Measurements from ENCODE around the gene SUSD1. TPM values are rescaled to one million over a fixed set of nuclear protein-coding genes. Genes with fewer than 3 reads are reported as not detected.

SUSD1 gene
- total and polyA plus RNA-seq, 9 of the 15 experiments (the other 6 are each of a cell fraction or from before 2014, with no cell fraction given), result 10.9 to 44.4 (median 36.1) TPM

- Histone ChIP-seq H3K27me3 (ENCODE audit: control insufficient read depth in 2 of 2, insufficient read depth in 2 of 2, low read length in 2 of 2) (no peaks in the 10 kb centered on the region), H3K79me2 (ENCODE audit: control insufficient read depth, insufficient read depth, low read length) (no peaks in the 10 kb centered on the region), H3K4me3 (no peak overlapping the region), H3K4me1 (replicated peaks in 1 of 2; ENCODE audit: control insufficient read depth in 2 of 2, insufficient read depth in 2 of 2, low read length in 2 of 2) (no peaks in the 10 kb centered on the region), H3K27ac (ENCODE audit: extremely low read depth, low read depth, low read length) (no peak overlapping the region), H2AFZ (ENCODE audit: low read depth, low read length) (no peak overlapping the region), H3K9me3 (replicated peaks; ENCODE audit: control insufficient read depth, insufficient read depth, low read depth, low read length) (no peaks in the 10 kb centered on the region), H3K9ac (ENCODE audit: insufficient read depth in 1 of 2, low read depth in 2 of 2, low read length in 2 of 2) (no peak overlapping the region), H4K20me1 (replicated peaks; ENCODE audit: control insufficient read depth, insufficient read depth, low read length) (no peaks in the 10 kb centered on the region), H3K4me2 (ENCODE audit: insufficient read depth, low read length) (no peak overlapping the region), H3K9me1 (ENCODE audit: control insufficient read depth, insufficient read depth, low read length) (no peaks in the 10 kb centered on the region), H3K36me3 (ENCODE audit: control insufficient read depth, insufficient read depth, low read length) (peaks cover 64% of the 10 kb centered on the region; the same call in 2 of the 3 replicates)
- BruUV-seq (replicated peaks), result no TSS peak
- ChIA-PET POLR2A (interaction anchor here (0.6 to 0.7 kb wide), 2 partner anchors 12 kb away, joined by 3 to 4 read pairs; no protein-coding TSS in a partner anchor), CTCF (ENCODE audit: low intra/inter-chr PET ratio) (no interaction called here)
- intact Hi-C loops (cut with micrococcal nuclease) (no loop called here), in situ Hi-C loops (cut with MboI) (no loop called here)
- FAIRE-seq (no peak), ATAC-seq (no peak), DNase-seq (ENCODE audit: extremely low read depth in 1 of 4, low spot score in 3 of 4) (no peak)
- WGBS (ENCODE audit: insufficient coverage, low coverage, missing lambda C conversion rate), result 79% methylated on average over 2 of the region's 2 CpGs
- no peak for TF ChIP-seq KDM2B (CRISPR knock-in tag; IDR thresholded peaks at IDR 0.05)
- TF ChIP-seq DMBX1 (CRISPR knock-in tag; IDR thresholded peaks at IDR 0.05; ENCODE audit: borderline replicate concordance), result no peak
- no peak for TF ChIP-seq ZFP30 (CRISPR knock-in tag; IDR thresholded peaks at IDR 0.05; ENCODE audit: borderline replicate concordance)
- no peak for TF ChIP-seq POLR2H (tag; IDR thresholded peaks at IDR 0.05; ENCODE audit: low read depth)
- no peak for TF ChIP-seq CHAMP1 (IDR thresholded peaks at IDR 0.05)
- peak; percentile 81 for TF ChIP-seq ZNF316 (IDR thresholded peaks at IDR 0.05)
- TF ChIP-seq SRSF9 (IDR thresholded peaks at IDR 0.05; ENCODE audit: borderline replicate concordance, low read depth, low read length), result no peak
- TF ChIP-seq TEAD1 (CRISPR knock-in tag; IDR thresholded peaks at IDR 0.05), result no peak
- no peak for TF ChIP-seq ZNF511 (CRISPR knock-in tag; IDR thresholded peaks at IDR 0.05)
- no peak for TF ChIP-seq YBX1 (IDR thresholded peaks at IDR 0.05)
- no peak for TF ChIP-seq NFATC3 (IDR thresholded peaks at IDR 0.05)
- no peak for TF ChIP-seq NONO (IDR thresholded peaks at IDR 0.05; ENCODE audit: low read depth in 2 of 2, low read length in 1 of 2)
- TF ChIP-seq ZNF174 (CRISPR knock-in tag; IDR thresholded peaks at IDR 0.05), result no peak
- no peak for TF ChIP-seq PRPF4 (IDR thresholded peaks at IDR 0.05; ENCODE audit: insufficient read depth, low read depth, low read length, poor library complexity, severe bottlenecking)
- no peak for TF ChIP-seq ZKSCAN3 (CRISPR knock-in tag; IDR thresholded peaks at IDR 0.05)
- TF ChIP-seq BRF1 (IDR thresholded peaks at IDR 0.05; ENCODE audit: borderline replicate concordance, extremely low read depth, insufficient read length), result no peak
- peak; percentile 72 for TF ChIP-seq MAFK (IDR thresholded peaks at IDR 0.05; ENCODE audit: low read length)
- no peak for TF ChIP-seq TRIM24 (IDR thresholded peaks at IDR 0.05)
- TF ChIP-seq GTF2F1 (IDR thresholded peaks at IDR 0.05; ENCODE audit: low read depth, low read length), result no peak
- no peak for TF ChIP-seq MEF2D (tag; conservative IDR thresholded peaks at IDR 0.05; ENCODE audit: low read depth)
- TF ChIP-seq SNIP1 (IDR thresholded peaks at IDR 0.05; ENCODE audit: low read depth), result no peak
- TF ChIP-seq HES1 (IDR thresholded peaks at IDR 0.05; ENCODE audit: low read depth), result no peak
- TF ChIP-seq L3MBTL2 (IDR thresholded peaks at IDR 0.05), result no peak
- no peak for TF ChIP-seq ZNF224 (CRISPR knock-in tag; IDR thresholded peaks at IDR 0.05)
Measured at GRCh38 chr9:112212926-112213325, 37.8 kb upstream of the SUSD1 start.

Data from K562 (cell line).